ENCODE measurements around the gene SPOCD1. TPM values are rescaled to one million over a fixed set of nuclear protein-coding genes. Genes with fewer than 3 reads are reported as not detected.

The SPOCD1 gene
- total RNA-seq, 1 donor from 2014 or later: not detected

DNA sequence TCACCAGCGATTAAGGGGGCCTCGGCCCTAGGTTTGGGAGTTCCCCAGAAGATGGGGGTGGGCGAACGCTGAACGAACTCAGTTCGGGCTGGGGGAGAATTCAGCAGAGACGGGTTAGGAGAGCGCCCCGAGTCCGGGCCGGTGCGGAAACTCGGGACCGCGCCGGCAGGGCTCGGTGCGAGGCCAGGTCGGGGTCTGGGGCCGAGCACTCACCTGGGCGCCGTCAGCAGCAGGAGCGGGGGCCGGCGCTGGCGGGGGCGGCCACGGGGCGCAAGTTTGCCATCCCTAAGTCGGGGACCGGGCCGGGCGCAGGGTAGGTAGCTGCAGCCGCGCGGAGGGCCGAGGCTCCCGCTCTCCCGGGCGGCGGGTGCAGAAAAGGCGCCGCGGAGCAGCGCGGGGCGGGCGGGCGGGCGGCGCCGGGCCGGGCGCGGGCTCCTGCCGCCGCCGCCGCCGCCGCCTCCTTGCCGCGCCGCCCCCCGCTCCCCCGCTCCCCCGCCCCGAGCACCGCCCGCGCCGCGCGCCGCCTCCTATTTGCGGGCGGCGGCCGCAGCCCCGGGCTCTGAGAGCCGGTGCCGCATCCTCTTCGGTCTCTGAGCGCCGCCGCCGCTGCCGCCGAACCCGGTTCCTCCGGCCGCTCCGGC lies 52.0 kb downstream of the SPOCD1 start:
- Histone ChIP-seq H3K27ac (replicated peaks) (no peak overlapping the region), H3K36me3 (no peaks in the 10 kb centered on the region), H3K27me3 (ENCODE audit: low read depth) (peaks cover 71% of the 10 kb centered on the region), H3K9me3 (replicated peaks) (no peaks in the 10 kb centered on the region), H3K4me3 (peak overlapping the region; percentile 72), H3K4me1 (peaks cover 40% of the 10 kb centered on the region)
- intact Hi-C loops (cut with micrococcal nuclease): no loop called here
- no peak for TF ChIP-seq CTCF (IDR thresholded peaks at IDR 0.05; ENCODE audit: borderline replicate concordance)
- DNase-seq: no peak

- no peak overlapping the region for H3K27ac ChIP-seq (replicated peaks)
- TF ChIP-seq CTCF (IDR thresholded peaks at IDR 0.05; ENCODE audit: borderline replicate concordance): peak; percentile 69
- peak overlapping the region; percentile 72 for H3K4me3 ChIP-seq
- intact Hi-C loops (cut with micrococcal nuclease): no loop called here
- peaks cover 40% of the 10 kb centered on the region for H3K4me1 ChIP-seq
- H3K36me3 ChIP-seq: no peaks in the 10 kb centered on the region
- peaks cover 67% of the 10 kb centered on the region for H3K27me3 ChIP-seq (ENCODE audit: low read depth)
- peak; percentile 60 for DNase-seq
- H3K9me3 ChIP-seq (replicated peaks): no peaks in the 10 kb centered on the region
These were observed 52.8 kb downstream of the SPOCD1 start for GRCh38 chr1:31762726-31763670.

DNA sequence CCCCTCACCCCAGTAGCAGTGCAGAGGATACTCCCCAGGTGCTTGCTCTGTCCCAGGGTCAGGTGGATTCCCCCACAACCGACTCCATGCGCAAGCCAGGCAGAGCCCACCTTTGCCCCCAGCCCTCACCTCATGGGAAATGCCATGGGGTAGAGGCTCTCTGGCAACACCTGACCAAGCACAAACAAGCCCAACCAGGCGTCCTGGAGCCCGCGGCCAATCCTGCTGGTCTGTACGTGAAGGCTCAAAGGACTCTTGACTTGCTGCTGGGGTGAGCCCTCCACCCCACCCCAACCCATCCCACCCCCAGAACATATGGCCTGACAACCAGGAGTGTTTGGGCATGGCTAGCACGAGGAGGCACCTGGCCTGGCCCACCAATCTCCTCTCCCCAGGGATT lies 53.5 kb downstream of the SPOCD1 start:
- no peaks in the 10 kb centered on the region for H3K36me3 ChIP-seq
- intact Hi-C loops (cut with micrococcal nuclease): no loop called here
- H3K4me1 ChIP-seq: peaks cover 40% of the 10 kb centered on the region
- no peak overlapping the region for H3K27ac ChIP-seq (replicated peaks)
- DNase-seq: no peak
- peak overlapping the region; percentile 72 for H3K4me3 ChIP-seq
- H3K9me3 ChIP-seq (replicated peaks): no peaks in the 10 kb centered on the region
- no peak for TF ChIP-seq CTCF (IDR thresholded peaks at IDR 0.05; ENCODE audit: borderline replicate concordance)
- H3K27me3 ChIP-seq (ENCODE audit: low read depth): peaks cover 60% of the 10 kb centered on the region

GRCh38 chr1:31761883-31762282 lies 53.9 kb downstream of the SPOCD1 start:
- Histone ChIP-seq H3K4me3 (no peak overlapping the region), H3K4me1 (peaks cover 40% of the 10 kb centered on the region), H3K27me3 (ENCODE audit: low read depth) (peaks cover 56% of the 10 kb centered on the region), H3K36me3 (no peaks in the 10 kb centered on the region), H3K27ac (replicated peaks) (no peak overlapping the region), H3K9me3 (replicated peaks) (no peaks in the 10 kb centered on the region)
- intact Hi-C loops (cut with micrococcal nuclease): no loop called here
- no peak for TF ChIP-seq CTCF (IDR thresholded peaks at IDR 0.05; ENCODE audit: borderline replicate concordance)
- DNase-seq: no peak

- intact Hi-C loops (cut with micrococcal nuclease): no loop called here
- Histone ChIP-seq H3K27ac (replicated peaks) (no peak overlapping the region), H3K4me1 (peaks cover 46% of the 10 kb centered on the region), H3K27me3 (ENCODE audit: low read depth) (peaks cover 45% of the 10 kb centered on the region), H3K4me3 (peak overlapping the region; percentile 69), H3K36me3 (no peaks in the 10 kb centered on the region), H3K9me3 (replicated peaks) (no peaks in the 10 kb centered on the region)
- DNase-seq: peak; percentile 51
- no peak for TF ChIP-seq CTCF (IDR thresholded peaks at IDR 0.05; ENCODE audit: borderline replicate concordance)
These were observed 55.1 kb downstream of the SPOCD1 start for GRCh38 chr1:31760471-31761470.

Data from left ventricle myocardium inferior (tissue), 1 donor.